ENCODE data around the gene OPALIN. TPM values are rescaled to one million over a fixed set of nuclear protein-coding genes. Genes with fewer than 3 reads are reported as not detected.
A peak's percentile ranks its signal among the peaks of the same experiment; 100 is the strongest.

The OPALIN gene
- total RNA-seq, 1 experiment from 2014 or later, result not detected

- no peak for DNase-seq (ENCODE audit: low read depth)
Observed at GRCh38 chr10:96374004-96374403, 15.2 kb upstream of the OPALIN start.

GRCh38 chr10:96371356-96371755 is 12.6 kb upstream of the OPALIN start:
- no peak for DNase-seq (ENCODE audit: low read depth)

GRCh38 chr10:96370584-96371157 is 11.9 kb upstream of the OPALIN start:
- DNase-seq (ENCODE audit: low read depth), result peak; percentile 32

- peak; percentile 43 for DNase-seq (ENCODE audit: low read depth)
Observed at GRCh38 chr10:96369890-96370583, 11.2 kb upstream of the OPALIN start.

DNA sequence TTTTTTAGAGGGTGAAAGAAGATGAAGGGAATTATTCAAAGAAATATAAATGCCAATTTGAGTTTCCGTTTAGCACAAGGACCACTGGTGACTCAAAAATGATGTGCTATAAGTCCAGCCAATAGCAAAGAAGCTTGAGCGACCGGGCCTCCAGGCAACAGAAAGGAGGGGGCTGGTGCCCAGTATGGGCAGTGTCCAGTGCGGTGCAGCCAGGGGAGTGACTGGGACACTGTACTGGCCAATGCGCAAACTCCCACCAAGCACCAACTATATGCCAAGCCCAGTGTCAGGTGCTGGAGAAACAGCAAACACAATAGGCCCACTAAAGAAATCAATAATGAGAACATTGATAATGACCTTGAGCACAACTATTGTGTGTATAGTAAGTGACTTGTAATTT is 10.2 kb upstream of the OPALIN start:
- DNase-seq (ENCODE audit: low read depth), result no peak

DNA sequence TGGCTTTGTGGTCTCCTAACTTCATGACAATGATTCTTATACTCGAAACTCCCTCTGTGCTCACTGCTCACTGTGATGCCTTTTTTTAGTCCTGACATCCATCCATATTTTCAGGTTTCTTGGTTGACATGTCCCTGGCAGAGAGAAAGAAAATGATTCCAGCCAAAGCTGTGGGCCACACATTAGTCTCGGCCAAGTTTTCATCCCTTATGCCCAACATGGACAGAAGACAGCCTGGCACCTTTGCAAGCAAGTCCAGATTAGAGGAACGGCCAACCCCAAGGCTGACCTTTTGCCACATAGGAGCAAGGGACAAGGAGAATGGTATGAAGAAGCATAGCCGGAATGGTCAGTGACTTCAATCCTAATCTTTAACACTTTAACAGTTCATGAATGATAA is 8.7 kb upstream of the OPALIN start:
- no peak for DNase-seq (ENCODE audit: low read depth)

DNA sequence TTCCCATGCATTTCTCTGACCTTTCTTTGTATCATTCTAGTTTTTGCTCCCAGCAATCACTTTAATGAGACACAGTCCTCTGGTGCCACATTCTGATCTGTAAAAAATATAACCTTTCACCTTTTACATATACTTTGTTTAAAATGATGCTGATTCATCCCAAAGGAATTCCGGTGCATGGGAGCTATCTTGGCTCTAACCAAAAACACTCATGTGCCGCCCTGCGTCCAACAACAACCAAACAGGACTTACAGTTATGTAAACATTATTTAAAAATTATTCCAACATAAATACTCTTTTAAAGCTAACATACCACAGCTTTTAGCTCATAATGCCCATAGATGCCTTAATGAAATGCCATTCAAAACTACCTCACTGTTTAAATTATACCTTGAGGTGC is 7.7 kb upstream of the OPALIN start:
- no peak for DNase-seq (ENCODE audit: low read depth)

- no peak for DNase-seq (ENCODE audit: low read depth)
Observed at GRCh38 chr10:96365571-96365970, 6.8 kb upstream of the OPALIN start.

DNA sequence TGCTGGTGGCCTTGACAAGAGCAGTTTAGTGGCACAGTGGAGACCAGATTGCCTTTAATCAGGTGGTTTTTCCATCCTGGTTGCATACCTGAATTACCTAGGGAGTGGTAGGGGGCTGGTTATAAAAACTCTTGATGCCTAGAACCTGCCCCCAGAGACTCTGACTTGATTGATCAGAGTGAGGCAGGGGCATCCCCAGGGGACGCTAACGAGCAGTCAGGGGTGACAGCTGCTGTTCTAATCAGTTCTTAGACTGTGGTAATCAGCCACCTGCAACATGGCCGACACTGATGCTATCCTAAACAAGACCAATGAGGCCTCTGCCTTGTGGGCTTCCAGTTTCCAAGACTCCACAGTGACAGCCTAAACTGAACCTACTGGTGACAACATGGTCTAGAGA is 2.0 kb upstream of the OPALIN start:
- DNase-seq (ENCODE audit: low read depth), result no peak

GRCh38 chr10:96360331-96360730 is 1.5 kb upstream of the OPALIN start:
- no peak for DNase-seq (ENCODE audit: low read depth)

DNA sequence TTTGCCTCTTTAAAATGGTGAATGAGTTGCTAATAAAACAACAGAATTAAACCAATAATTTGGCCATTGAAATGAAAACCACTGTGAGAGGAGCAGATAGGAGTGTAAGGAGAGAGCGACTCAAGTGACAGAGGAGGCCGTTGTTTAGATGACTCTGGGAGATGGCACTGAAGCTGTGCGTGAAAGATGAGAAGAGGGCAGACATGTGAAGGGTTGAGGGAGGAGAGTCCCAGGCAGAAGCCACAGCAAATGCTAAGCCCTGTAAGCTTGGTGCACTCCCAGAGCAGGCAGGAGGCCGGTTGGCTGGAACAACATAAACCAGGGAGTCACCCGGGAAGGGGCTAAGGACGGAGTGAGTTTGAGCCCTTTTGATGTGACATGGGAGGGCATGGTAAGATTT is 814 bp upstream of the OPALIN start:
- no peak for DNase-seq (ENCODE audit: low read depth)

GRCh38 chr10:96357038-96357620 is 1.7 kb downstream of the OPALIN start:
- DNase-seq (ENCODE audit: low read depth), result no peak

- DNase-seq (ENCODE audit: low read depth), result no peak
Observed at GRCh38 chr10:96352582-96352981, 6.2 kb downstream of the OPALIN start.

GRCh38 chr10:96352027-96352426 is 6.8 kb downstream of the OPALIN start:
- DNase-seq (ENCODE audit: low read depth), result no peak

DNA sequence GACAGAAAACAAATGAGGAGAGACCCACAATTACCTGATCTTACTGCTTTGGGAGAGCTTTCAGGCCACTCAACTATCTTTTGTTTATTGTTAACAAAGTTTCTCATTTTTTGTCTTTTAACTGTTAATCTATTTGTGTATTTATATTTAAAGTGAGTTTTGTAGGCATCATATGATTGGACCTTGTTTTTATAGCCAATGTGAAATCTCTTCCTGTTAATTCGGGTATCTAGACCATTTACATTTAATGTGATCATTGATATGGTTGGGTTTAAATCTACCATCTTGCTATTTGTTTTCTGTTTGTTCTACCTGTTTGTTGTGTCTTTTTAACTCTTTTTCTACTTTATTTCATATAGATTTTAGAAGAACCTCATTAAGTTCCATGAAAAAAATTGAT is 12.5 kb downstream of the OPALIN start:
- no peak for DNase-seq (ENCODE audit: low read depth)

DNA sequence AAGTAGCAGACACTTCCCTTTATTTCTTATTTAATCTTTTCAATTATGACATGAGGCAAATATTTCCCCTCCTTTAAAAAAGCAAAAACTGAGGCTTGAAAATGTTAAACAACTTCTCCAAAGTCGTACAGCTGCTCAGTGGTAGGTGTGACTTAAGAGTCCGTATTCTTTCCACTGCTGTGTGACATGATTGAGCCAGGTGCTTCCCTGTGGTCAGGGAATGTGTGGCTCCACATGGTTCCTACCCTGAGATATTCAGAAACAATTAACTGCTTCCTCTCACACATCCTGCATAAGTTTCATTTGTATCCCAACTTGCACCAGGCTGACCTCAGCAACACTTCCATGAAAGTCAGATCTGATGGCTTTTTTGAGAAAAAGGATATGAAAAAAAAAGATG is 13.6 kb downstream of the OPALIN start:
- no peak for DNase-seq (ENCODE audit: low read depth)

DNA sequence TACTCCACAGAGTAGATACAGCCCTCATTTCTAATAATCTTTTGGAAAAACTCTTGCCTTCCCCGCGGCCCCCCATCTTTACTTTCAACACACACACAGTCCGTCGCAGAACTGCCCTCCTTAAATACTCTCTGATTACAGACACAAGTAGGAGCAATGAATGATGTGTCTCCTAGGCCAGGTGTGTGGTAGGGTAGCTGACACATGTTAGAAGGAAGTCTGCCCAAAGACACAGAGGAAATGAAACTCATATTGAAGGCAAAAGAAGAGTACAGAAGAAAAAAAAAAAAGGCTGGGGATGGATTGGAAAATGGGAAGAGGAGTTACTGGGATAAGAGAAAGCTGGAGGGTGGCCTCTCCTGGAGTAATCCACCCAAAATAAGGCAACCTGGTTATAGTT is 14.6 kb downstream of the OPALIN start:
- DNase-seq (ENCODE audit: low read depth), result no peak

DNA sequence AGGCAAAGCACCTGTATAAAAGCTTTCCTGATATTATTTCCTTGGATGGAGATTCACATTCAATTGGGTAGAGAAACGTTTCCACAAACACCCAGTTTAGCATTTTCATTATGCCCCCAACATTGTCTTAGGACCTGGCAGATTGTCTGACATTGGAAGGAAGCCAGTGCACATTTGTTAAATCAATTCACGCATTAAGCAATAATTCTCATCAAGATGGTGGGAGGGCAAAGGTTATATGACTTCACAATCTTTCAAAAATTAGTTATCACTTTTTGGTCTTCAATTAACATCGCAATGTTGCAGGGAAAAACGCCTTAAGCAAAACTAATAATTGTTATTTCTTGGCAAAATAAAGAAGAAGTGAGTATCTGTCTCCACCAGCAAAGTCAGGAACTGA is 16.4 kb downstream of the OPALIN start:
- DNase-seq (ENCODE audit: low read depth), result no peak

GRCh38 chr10:96341219-96342182 is 17.3 kb downstream of the OPALIN start:
- DNase-seq (ENCODE audit: low read depth), result no peak

GRCh38 chr10:96339956-96340904 is 18.6 kb downstream of the OPALIN start:
- peak; percentile 51 for DNase-seq (ENCODE audit: low read depth)

DNA sequence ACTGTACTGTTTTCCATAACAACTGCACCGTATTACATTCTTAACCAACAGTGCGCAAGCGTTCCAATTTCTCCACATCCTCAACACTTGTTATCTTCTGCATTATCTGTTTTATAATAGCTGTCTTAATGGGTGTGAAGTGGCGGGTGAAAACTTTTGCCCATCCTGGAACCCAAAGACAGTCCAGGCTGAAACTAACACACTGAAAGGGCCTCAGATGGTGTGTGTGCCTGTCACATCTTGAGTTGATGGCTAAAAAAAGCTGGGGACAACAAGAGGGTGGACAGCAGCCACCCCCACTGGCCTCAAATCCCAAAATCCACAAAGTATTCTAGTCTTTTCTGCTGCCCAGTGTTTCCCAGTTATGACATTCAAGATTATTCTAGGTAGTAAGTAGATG is 19.4 kb downstream of the OPALIN start:
- DNase-seq (ENCODE audit: low read depth), result no peak
